Measurements from ENCODE around the gene SCYGR8. TPM values are rescaled to one million over a fixed set of nuclear protein-coding genes. Genes with fewer than 3 reads are reported as not detected.

Gene SCYGR8
- total and polyA plus RNA-seq, 2 donors (not counting 1 experiment from before 2014, with no cell fraction given): not detected

DNA sequence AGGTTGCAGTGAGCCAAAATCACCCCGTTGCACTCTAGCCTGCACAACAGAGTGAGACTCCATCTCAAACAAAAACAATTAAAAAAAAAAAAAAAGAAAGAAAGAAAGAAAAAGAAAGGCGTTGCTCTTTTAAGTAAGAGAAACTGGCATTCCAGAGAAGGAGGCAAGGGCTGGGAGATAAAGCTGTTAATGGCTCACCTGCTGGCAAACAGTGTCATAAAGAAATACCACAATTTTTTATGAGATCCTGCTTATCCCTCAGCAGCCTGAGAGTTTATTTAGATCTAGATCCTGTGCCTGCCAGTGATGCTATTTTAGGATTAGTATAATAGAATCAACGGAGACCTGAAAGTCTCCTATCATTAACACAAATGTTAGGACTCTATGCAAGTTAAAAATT is 44.1 kb upstream of the SCYGR8 start:
- Histone ChIP-seq H3K27me3 (replicated peaks in 1 of 4; ENCODE audit: control extremely low read depth in 1 of 4, control insufficient read depth in 3 of 4, insufficient read depth in 4 of 4, low read length in 3 of 4) (no peaks in the 10 kb centered on the region), H3K4me2 (replicated peaks; ENCODE audit: low read depth, low read length, poor library complexity, severe bottlenecking) (no peak overlapping the region), H3K9ac (ENCODE audit: low read length) (no peak overlapping the region), H3K4me3 (ENCODE audit: control extremely low read depth in 1 of 5, extremely low read depth in 1 of 5, insufficient read depth in 1 of 5, low read depth in 2 of 5, low read length in 4 of 5) (no peak overlapping the region), H3K27ac (ENCODE audit: low read length in 2 of 2) (no peak overlapping the region), H4K20me1 (ENCODE audit: control insufficient read depth, insufficient read depth, low read length, poor library complexity, severe bottlenecking) (no peaks in the 10 kb centered on the region), H2AFZ (ENCODE audit: insufficient read depth, low read depth, low read length, poor library complexity, severe bottlenecking) (no peak overlapping the region), H3K36me3 (replicated peaks in 1 of 2; ENCODE audit: control extremely low read depth in 1 of 2, control insufficient read depth in 1 of 2, extremely low read depth in 1 of 2, insufficient read depth in 2 of 2, low read length in 1 of 2) (no peaks in the 10 kb centered on the region), H3K79me2 (ENCODE audit: control insufficient read depth, insufficient read depth, low read length) (no peaks in the 10 kb centered on the region), H3K4me1 (ENCODE audit: control insufficient read depth in 2 of 2, insufficient read depth in 2 of 2, low read length in 2 of 2) (no peaks in the 10 kb centered on the region), H3K9me3 (ENCODE audit: control extremely low read depth in 1 of 3, control insufficient read depth in 2 of 3, insufficient read depth in 1 of 3, low read length in 2 of 3) (peaks cover 0 to 3% (median 0%) of the 10 kb centered on the region in 3 donors)
- CTCF ChIA-PET: no interaction called here
- WGBS (ENCODE audit: insufficient coverage): no CpG with 5 or more reads among the region's 3 CpGs
- peaks cover 26% of the 10 kb centered on the region for H3K27me3 Mint-ChIP-seq
- ATAC-seq (ENCODE audit: low read depth) (no peak), DNase-seq (no peak)
- no peak overlapping the region for H3K4me3 Mint-ChIP-seq
- intact Hi-C loops (cut with micrococcal nuclease): no loop called here
- TF ChIP-seq, protein P1, sequence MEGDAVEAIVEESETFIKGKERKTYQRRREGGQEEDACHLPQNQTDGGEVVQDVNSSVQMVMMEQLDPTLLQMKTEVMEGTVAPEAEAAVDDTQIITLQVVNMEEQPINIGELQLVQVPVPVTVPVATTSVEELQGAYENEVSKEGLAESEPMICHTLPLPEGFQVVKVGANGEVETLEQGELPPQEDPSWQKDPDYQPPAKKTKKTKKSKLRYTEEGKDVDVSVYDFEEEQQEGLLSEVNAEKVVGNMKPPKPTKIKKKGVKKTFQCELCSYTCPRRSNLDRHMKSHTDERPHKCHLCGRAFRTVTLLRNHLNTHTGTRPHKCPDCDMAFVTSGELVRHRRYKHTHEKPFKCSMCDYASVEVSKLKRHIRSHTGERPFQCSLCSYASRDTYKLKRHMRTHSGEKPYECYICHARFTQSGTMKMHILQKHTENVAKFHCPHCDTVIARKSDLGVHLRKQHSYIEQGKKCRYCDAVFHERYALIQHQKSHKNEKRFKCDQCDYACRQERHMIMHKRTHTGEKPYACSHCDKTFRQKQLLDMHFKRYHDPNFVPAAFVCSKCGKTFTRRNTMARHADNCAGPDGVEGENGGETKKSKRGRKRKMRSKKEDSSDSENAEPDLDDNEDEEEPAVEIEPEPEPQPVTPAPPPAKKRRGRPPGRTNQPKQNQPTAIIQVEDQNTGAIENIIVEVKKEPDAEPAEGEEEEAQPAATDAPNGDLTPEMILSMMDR (IDR thresholded peaks at IDR 0.05): no peak
- TF ChIP-seq EZH2 (IDR thresholded peaks at IDR 0.05; ENCODE audit: borderline replicate concordance, insufficient read depth, low read depth, low read length, poor library complexity, severe bottlenecking): no peak
- no peak overlapping the region for H3K27ac Mint-ChIP-seq
- H3K9me3 Mint-ChIP-seq (ENCODE audit: insufficient read depth): no peaks in the 10 kb centered on the region
- H3K4me1 Mint-ChIP-seq: peaks cover 4% of the 10 kb centered on the region
- POLR2A ChIA-PET: no interaction called here

DNA sequence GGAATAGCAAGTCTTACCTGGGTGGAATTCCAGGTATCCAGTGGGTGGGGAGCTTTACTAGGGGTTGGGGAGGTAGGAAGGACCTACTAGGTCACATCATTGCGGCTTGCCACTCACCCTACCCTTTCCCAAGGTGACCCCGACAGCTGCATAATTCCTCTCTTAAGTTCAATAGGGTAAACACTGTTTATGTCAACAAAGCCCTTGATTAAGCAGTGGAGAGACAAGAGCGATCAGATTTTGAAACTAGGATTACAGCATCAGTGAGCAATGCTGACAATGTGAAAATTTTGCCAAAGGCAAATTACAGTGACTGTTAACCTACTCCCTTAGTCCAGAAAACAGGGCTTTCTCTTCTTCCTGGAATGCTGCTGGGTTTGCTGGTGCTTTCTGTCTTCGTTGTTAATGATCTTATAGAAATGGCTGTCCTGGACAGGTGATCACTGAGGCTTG is 42.4 kb upstream of the SCYGR8 start:
- Histone ChIP-seq H3K36me3 (replicated peaks in 1 of 2; ENCODE audit: control extremely low read depth in 1 of 2, control insufficient read depth in 1 of 2, extremely low read depth in 1 of 2, insufficient read depth in 2 of 2, low read length in 1 of 2) (no peaks in the 10 kb centered on the region), H3K4me3 (ENCODE audit: control extremely low read depth in 1 of 5, extremely low read depth in 1 of 5, insufficient read depth in 1 of 5, low read depth in 2 of 5, low read length in 4 of 5) (no peak overlapping the region), H2AFZ (ENCODE audit: insufficient read depth, low read depth, low read length, poor library complexity, severe bottlenecking) (no peak overlapping the region), H3K4me1 (ENCODE audit: control insufficient read depth in 2 of 2, insufficient read depth in 2 of 2, low read length in 2 of 2) (no peaks in the 10 kb centered on the region), H3K9ac (ENCODE audit: low read length) (no peak overlapping the region), H3K9me3 (ENCODE audit: control extremely low read depth in 1 of 3, control insufficient read depth in 2 of 3, insufficient read depth in 1 of 3, low read length in 2 of 3) (peaks cover 0 to 3% (median 0%) of the 10 kb centered on the region in 3 donors), H4K20me1 (ENCODE audit: control insufficient read depth, insufficient read depth, low read length, poor library complexity, severe bottlenecking) (no peaks in the 10 kb centered on the region), H3K4me2 (replicated peaks; ENCODE audit: low read depth, low read length, poor library complexity, severe bottlenecking) (no peak overlapping the region), H3K27me3 (replicated peaks in 1 of 4; ENCODE audit: control extremely low read depth in 1 of 4, control insufficient read depth in 3 of 4, insufficient read depth in 4 of 4, low read length in 3 of 4) (no peaks in the 10 kb centered on the region), H3K27ac (ENCODE audit: low read length in 2 of 2) (no peak overlapping the region), H3K79me2 (ENCODE audit: control insufficient read depth, insufficient read depth, low read length) (no peaks in the 10 kb centered on the region)
- CTCF ChIA-PET: no interaction called here
- Mint-ChIP-seq H3K4me3 (no peak overlapping the region), H3K4me1 (no peaks in the 10 kb centered on the region), H3K27me3 (peaks cover 30% of the 10 kb centered on the region), H3K27ac (no peak overlapping the region), H3K9me3 (ENCODE audit: insufficient read depth) (no peaks in the 10 kb centered on the region)
- no peak for TF ChIP-seq EZH2 (IDR thresholded peaks at IDR 0.05; ENCODE audit: borderline replicate concordance, insufficient read depth, low read depth, low read length, poor library complexity, severe bottlenecking)
- TF ChIP-seq, protein P1 (IDR thresholded peaks at IDR 0.05): no peak
- ATAC-seq (ENCODE audit: low read depth) (no peak), DNase-seq (no peak)
- POLR2A ChIA-PET: no interaction called here
- intact Hi-C loops (cut with micrococcal nuclease): no loop called here
- 86% methylated on average over 1 of the region's 4 CpGs for WGBS (ENCODE audit: insufficient coverage)

All from B cell (primary cell).